Measurements from ENCODE around the gene PPTC7.
"Not testable (repeated sequence)": the region's sequence is repeated elsewhere in the genome, so short reads cannot be mapped to it uniquely, and the experiment has no call there.

Gene PPTC7

DNA sequence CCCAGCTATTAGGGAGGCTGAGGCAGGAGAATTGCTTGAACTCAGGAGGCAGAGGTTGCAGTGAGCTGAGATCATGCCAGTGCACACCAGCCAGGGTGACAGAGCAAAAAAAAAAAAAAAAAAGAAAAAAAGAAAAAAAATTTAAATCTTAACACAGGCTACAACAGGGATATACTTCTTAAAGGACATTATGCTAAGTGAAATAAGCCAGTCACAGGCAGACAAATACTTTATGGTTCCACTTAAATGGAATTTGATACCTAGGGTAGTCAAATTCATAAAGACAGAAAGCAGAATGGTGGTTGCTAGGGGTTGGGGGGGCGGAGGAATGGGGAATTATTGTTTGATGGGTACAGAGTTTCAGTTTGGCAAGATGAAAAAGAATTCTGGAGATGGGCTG is 14.8 kb upstream of the PPTC7 start:
- Histone ChIP-seq H3K27me3 (ENCODE audit: insufficient read depth, low read length, poor library complexity) (no peaks in the 10 kb centered on the region), H3K9me3 (ENCODE audit: insufficient read depth, low read length, severe bottlenecking) (no peaks in the 10 kb centered on the region), H3K36me3 (ENCODE audit: insufficient read depth, low read length) (no peaks in the 10 kb centered on the region), H3K4me2 (ENCODE audit: insufficient read depth, low read length) (no peak overlapping the region), H3K79me2 (ENCODE audit: insufficient read depth, low read length) (no peaks in the 10 kb centered on the region), H2AFZ (ENCODE audit: low read depth, low read length) (no peak overlapping the region), H4K20me1 (ENCODE audit: insufficient read depth, low read length) (no peaks in the 10 kb centered on the region), H3K9ac (ENCODE audit: low read depth, low read length) (no peak overlapping the region), H3K27ac (ENCODE audit: low read length) (no peak overlapping the region), H3K4me1 (ENCODE audit: insufficient read depth, low read length) (peaks cover 3% of the 10 kb centered on the region; the same call in 1 of the 2 replicates), H3K4me3 (ENCODE audit: low read depth in 1 of 2, low read length in 2 of 2) (no peak overlapping the region)
- no peak for DNase-seq
- ATAC-seq (ENCODE audit: insufficient read depth, low read depth) = no peak
- TF ChIP-seq, protein P1, sequence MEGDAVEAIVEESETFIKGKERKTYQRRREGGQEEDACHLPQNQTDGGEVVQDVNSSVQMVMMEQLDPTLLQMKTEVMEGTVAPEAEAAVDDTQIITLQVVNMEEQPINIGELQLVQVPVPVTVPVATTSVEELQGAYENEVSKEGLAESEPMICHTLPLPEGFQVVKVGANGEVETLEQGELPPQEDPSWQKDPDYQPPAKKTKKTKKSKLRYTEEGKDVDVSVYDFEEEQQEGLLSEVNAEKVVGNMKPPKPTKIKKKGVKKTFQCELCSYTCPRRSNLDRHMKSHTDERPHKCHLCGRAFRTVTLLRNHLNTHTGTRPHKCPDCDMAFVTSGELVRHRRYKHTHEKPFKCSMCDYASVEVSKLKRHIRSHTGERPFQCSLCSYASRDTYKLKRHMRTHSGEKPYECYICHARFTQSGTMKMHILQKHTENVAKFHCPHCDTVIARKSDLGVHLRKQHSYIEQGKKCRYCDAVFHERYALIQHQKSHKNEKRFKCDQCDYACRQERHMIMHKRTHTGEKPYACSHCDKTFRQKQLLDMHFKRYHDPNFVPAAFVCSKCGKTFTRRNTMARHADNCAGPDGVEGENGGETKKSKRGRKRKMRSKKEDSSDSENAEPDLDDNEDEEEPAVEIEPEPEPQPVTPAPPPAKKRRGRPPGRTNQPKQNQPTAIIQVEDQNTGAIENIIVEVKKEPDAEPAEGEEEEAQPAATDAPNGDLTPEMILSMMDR (IDR thresholded peaks at IDR 0.05; ENCODE audit: borderline replicate concordance, extremely low read depth, low read length, poor library complexity, severe bottlenecking) = no peak
- no peak for TF ChIP-seq EZH2 (IDR thresholded peaks at IDR 0.05; ENCODE audit: borderline replicate concordance, low read depth, low read length, severe bottlenecking)

- H4K20me1 ChIP-seq (ENCODE audit: insufficient read depth, low read length); H3K4me3 ChIP-seq (ENCODE audit: low read depth in 1 of 2, low read length in 2 of 2); H3K9ac ChIP-seq (ENCODE audit: low read depth, low read length); H3K9me3 ChIP-seq (ENCODE audit: insufficient read depth, low read length, severe bottlenecking); H3K27me3 ChIP-seq (ENCODE audit: insufficient read depth, low read length, poor library complexity); H3K36me3 ChIP-seq (ENCODE audit: insufficient read depth, low read length); H3K27ac ChIP-seq (ENCODE audit: low read length); H3K79me2 ChIP-seq (ENCODE audit: insufficient read depth, low read length); ATAC-seq (ENCODE audit: insufficient read depth, low read depth); H2AFZ ChIP-seq (ENCODE audit: low read depth, low read length); H3K4me2 ChIP-seq (ENCODE audit: insufficient read depth, low read length); H3K4me1 ChIP-seq (ENCODE audit: insufficient read depth, low read length); DNase-seq: not testable (repeated sequence)
Observed at GRCh38 chr12:110592919-110593318, 9.8 kb upstream of the PPTC7 start.

DNA sequence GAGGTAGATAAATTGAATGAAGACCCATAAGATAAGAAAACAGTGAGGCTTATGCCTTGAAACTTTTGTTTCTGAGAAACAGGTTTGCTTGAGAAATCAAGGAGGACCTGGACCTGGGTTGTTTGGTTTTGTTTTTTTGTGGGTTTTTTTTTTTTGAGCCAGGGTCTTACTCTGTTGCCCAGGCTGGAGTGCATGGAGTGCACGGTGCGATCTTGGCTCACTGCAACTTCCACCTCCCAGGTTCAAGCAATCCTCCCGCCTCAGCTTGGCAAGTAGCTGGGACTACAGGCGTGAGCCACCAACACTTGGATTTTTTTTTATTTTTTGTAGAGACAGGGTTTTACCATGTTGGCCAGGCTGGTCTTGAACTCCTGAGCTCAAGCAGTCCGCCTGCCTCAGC is 9.0 kb upstream of the PPTC7 start:
- no peaks in the 10 kb centered on the region for H3K4me1 ChIP-seq (ENCODE audit: insufficient read depth, low read length)
- no peak overlapping the region for H3K27ac ChIP-seq (ENCODE audit: low read length)
- H3K36me3 ChIP-seq (ENCODE audit: insufficient read depth, low read length) = no peaks in the 10 kb centered on the region
- TF ChIP-seq EZH2 (IDR thresholded peaks at IDR 0.05; ENCODE audit: borderline replicate concordance, low read depth, low read length, severe bottlenecking) = no peak
- TF ChIP-seq, protein P1 (IDR thresholded peaks at IDR 0.05; ENCODE audit: borderline replicate concordance, extremely low read depth, low read length, poor library complexity, severe bottlenecking) = no peak
- no peak overlapping the region for H2AFZ ChIP-seq (ENCODE audit: low read depth, low read length)
- H3K4me3 ChIP-seq (ENCODE audit: low read depth in 1 of 2, low read length in 2 of 2) = no peak overlapping the region
- H3K27me3 ChIP-seq (ENCODE audit: insufficient read depth, low read length, poor library complexity) = no peaks in the 10 kb centered on the region
- ATAC-seq (ENCODE audit: insufficient read depth, low read depth) (no peak), DNase-seq (no peak)
- no peaks in the 10 kb centered on the region for H3K9me3 ChIP-seq (ENCODE audit: insufficient read depth, low read length, severe bottlenecking)
- no peak overlapping the region for H3K9ac ChIP-seq (ENCODE audit: low read depth, low read length)
- no peaks in the 10 kb centered on the region for H3K79me2 ChIP-seq (ENCODE audit: insufficient read depth, low read length)
- H4K20me1 ChIP-seq (ENCODE audit: insufficient read depth, low read length) = no peaks in the 10 kb centered on the region
- H3K4me2 ChIP-seq (ENCODE audit: insufficient read depth, low read length) = no peak overlapping the region

GRCh38 chr12:110591451-110592051 is 8.4 kb upstream of the PPTC7 start:
- DNase-seq = no peak
- Histone ChIP-seq H3K9me3 (ENCODE audit: insufficient read depth, low read length, severe bottlenecking) (no peaks in the 10 kb centered on the region), H3K79me2 (ENCODE audit: insufficient read depth, low read length) (no peaks in the 10 kb centered on the region), H2AFZ (ENCODE audit: low read depth, low read length) (no peak overlapping the region), H3K36me3 (ENCODE audit: insufficient read depth, low read length) (no peaks in the 10 kb centered on the region), H3K27me3 (ENCODE audit: insufficient read depth, low read length, poor library complexity) (no peaks in the 10 kb centered on the region), H3K4me1 (ENCODE audit: insufficient read depth, low read length) (no peaks in the 10 kb centered on the region), H3K9ac (ENCODE audit: low read depth, low read length) (no peak overlapping the region), H3K4me3 (ENCODE audit: low read depth in 1 of 2, low read length in 2 of 2) (no peak overlapping the region), H4K20me1 (ENCODE audit: insufficient read depth, low read length) (no peaks in the 10 kb centered on the region), H3K4me2 (ENCODE audit: insufficient read depth, low read length) (no peak overlapping the region), H3K27ac (ENCODE audit: low read length) (no peak overlapping the region)
- ATAC-seq (ENCODE audit: insufficient read depth, low read depth) = no peak
- TF ChIP-seq EZH2 (IDR thresholded peaks at IDR 0.05; ENCODE audit: borderline replicate concordance, low read depth, low read length, severe bottlenecking) = no peak
- TF ChIP-seq, protein P1 (IDR thresholded peaks at IDR 0.05; ENCODE audit: borderline replicate concordance, extremely low read depth, low read length, poor library complexity, severe bottlenecking) = no peak
